ENCODE data around the gene IL15RA.
"Not testable (repeated sequence)": the region's sequence is repeated elsewhere in the genome, so short reads cannot be mapped to it uniquely, and the experiment has no call there.

The IL15RA gene

DNA sequence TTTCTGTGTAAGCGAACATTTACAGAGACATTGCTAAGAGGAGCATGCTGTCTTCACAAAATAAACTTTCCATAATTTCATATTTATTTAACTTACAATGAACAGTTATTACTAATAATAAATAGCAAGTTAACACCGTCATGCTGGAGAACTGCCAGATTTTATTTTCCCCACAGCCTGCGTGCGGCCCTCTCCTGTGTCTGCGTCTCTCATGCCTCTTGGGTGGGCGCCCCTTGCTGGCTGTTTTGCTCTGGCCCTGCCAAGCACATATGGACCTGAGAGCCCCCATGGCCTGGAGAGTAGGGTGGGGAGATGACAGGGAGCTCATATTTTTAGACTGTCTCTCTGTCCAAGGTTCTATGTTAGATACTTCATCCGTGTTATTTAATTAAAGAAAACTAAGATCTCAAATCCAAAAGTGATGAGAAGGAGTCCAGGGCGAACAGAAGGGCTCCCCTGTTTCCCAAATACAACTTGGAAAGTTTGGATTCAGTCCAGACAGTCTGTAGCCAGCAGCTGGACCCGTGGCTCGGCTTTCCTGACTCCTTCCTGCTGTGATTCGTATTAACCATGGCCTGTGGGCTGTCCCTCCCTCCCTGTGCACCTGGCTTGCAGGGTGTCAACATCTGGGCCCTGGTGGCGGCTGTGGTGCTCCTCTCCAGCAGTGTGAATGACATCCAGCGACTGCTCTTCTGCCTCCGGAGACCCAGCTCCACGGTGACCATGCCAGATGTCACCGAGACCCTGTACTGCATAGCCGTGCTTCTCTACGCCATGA, 66.8 kb downstream of the IL15RA start:
- no peaks in the 10 kb centered on the region for H3K4me1 ChIP-seq (ENCODE audit: low read length)
- no peaks in the 10 kb centered on the region for H3K9me3 ChIP-seq (ENCODE audit: insufficient read depth, low read length)
- H3K4me3 ChIP-seq (ENCODE audit: low read length), result no peak overlapping the region
- H3K27me3 ChIP-seq (ENCODE audit: low read depth, low read length), result no peaks in the 10 kb centered on the region
- no peaks in the 10 kb centered on the region for H4K20me1 ChIP-seq (ENCODE audit: insufficient read depth, low read length)
- no peaks in the 10 kb centered on the region for H3K79me2 ChIP-seq (ENCODE audit: low read length)
- TF ChIP-seq CTCF (IDR thresholded peaks at IDR 0.05; ENCODE audit: low read depth, low read length) (no peak), EZH2phosphoT487 (IDR thresholded peaks at IDR 0.05; ENCODE audit: low read depth) (no peak)
- H3K9ac ChIP-seq (ENCODE audit: low read length), result no peak overlapping the region
- H2AFZ ChIP-seq (ENCODE audit: low read depth, low read length), result no peak overlapping the region
- peaks cover 7% of the 10 kb centered on the region for H3K36me3 ChIP-seq (replicated peaks; ENCODE audit: low read depth, low read length)
- no peak overlapping the region for H3K27ac ChIP-seq (ENCODE audit: low read length)
- H3K4me2 ChIP-seq (ENCODE audit: low read length), result no peak overlapping the region

DNA sequence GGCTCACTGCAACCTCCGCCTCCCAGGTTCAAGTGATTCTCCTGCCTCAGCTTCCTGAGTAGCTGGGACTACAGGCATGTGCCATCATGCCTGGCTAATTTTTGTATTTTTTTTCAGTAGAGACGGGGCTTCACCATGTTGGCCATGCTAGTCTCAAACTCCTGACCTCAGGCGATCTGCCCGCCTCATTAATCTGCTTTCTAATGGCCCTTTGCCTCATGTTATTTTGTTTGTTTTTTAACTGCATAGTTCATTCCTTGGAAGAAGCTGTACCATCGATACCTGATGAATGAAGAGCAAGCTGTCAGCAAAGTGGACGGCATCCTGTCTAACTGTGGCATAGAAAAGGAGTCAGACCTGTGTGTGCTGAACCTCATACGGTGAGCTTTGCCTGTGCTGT, 68.7 kb downstream of the IL15RA start:
- H3K9me3 ChIP-seq (ENCODE audit: insufficient read depth, low read length); H3K4me1 ChIP-seq (ENCODE audit: low read length); H4K20me1 ChIP-seq (ENCODE audit: insufficient read depth, low read length); H3K27ac ChIP-seq (ENCODE audit: low read length); H3K4me3 ChIP-seq (ENCODE audit: low read length); H2AFZ ChIP-seq (ENCODE audit: low read depth, low read length); H3K79me2 ChIP-seq (ENCODE audit: low read length); H3K9ac ChIP-seq (ENCODE audit: low read length); H3K27me3 ChIP-seq (ENCODE audit: low read depth, low read length); H3K4me2 ChIP-seq (ENCODE audit: low read length); H3K36me3 ChIP-seq (replicated peaks; ENCODE audit: low read depth, low read length): not testable (repeated sequence)

GRCh38 chr10:5906651-5907050, 70.7 kb downstream of the IL15RA start:
- H4K20me1 ChIP-seq (ENCODE audit: insufficient read depth, low read length), result no peaks in the 10 kb centered on the region
- H3K4me3 ChIP-seq (ENCODE audit: low read length), result no peak overlapping the region
- no peak overlapping the region for H2AFZ ChIP-seq (ENCODE audit: low read depth, low read length)
- H3K4me1 ChIP-seq (ENCODE audit: low read length), result peaks cover 4% of the 10 kb centered on the region; the same call in 1 of the 2 replicates
- H3K4me2 ChIP-seq (ENCODE audit: low read length), result no peak overlapping the region
- H3K79me2 ChIP-seq (ENCODE audit: low read length), result no peaks in the 10 kb centered on the region
- no peaks in the 10 kb centered on the region for H3K36me3 ChIP-seq (replicated peaks; ENCODE audit: low read depth, low read length)
- H3K9ac ChIP-seq (ENCODE audit: low read length), result no peak overlapping the region
- no peak for TF ChIP-seq EZH2phosphoT487 (IDR thresholded peaks at IDR 0.05; ENCODE audit: low read depth)
- no peak for TF ChIP-seq CTCF (IDR thresholded peaks at IDR 0.05; ENCODE audit: low read depth, low read length)
- no peaks in the 10 kb centered on the region for H3K9me3 ChIP-seq (ENCODE audit: insufficient read depth, low read length)
- H3K27ac ChIP-seq (ENCODE audit: low read length), result no peak overlapping the region
- H3K27me3 ChIP-seq (ENCODE audit: low read depth, low read length), result no peaks in the 10 kb centered on the region

DNA sequence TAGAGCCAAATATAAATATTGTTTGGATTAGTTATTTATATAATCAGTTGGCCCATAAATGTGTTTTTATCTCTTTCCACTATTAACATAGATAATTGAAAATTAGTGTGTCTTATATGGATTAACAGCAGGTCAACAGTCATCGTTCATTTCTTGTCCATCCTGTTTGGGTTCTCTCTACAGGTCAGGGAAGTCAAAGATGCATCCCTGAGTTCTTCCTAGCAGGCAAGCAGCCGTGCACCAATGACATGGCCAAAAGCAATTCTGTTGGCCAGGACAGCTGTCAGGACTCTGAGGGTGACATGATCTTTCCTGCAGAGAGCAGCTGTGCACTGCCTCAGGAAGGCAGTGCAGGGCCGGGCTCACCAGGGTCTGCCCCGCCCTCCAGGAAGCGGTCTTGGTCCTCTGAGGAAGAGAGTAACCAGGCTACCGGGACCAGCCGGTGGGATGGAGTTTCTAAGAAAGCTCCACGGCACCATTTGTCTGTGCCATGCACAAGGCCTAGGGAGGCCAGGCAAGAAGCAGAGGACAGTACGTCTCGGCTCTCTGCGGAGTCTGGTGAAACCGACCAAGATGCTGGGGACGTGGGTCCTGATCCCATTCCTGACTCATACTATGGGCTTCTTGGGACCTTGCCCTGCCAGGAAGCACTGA, 71.4 kb downstream of the IL15RA start:
- Histone ChIP-seq H3K27ac (ENCODE audit: low read length) (no peak overlapping the region), H4K20me1 (ENCODE audit: insufficient read depth, low read length) (no peaks in the 10 kb centered on the region), H3K27me3 (ENCODE audit: low read depth, low read length) (no peaks in the 10 kb centered on the region), H3K9me3 (ENCODE audit: insufficient read depth, low read length) (no peaks in the 10 kb centered on the region), H3K4me2 (ENCODE audit: low read length) (no peak overlapping the region), H2AFZ (ENCODE audit: low read depth, low read length) (no peak overlapping the region), H3K9ac (ENCODE audit: low read length) (no peak overlapping the region), H3K79me2 (ENCODE audit: low read length) (no peaks in the 10 kb centered on the region), H3K36me3 (replicated peaks; ENCODE audit: low read depth, low read length) (no peaks in the 10 kb centered on the region), H3K4me1 (ENCODE audit: low read length) (peaks cover 4% of the 10 kb centered on the region; the same call in 1 of the 2 replicates), H3K4me3 (ENCODE audit: low read length) (no peak overlapping the region)
- TF ChIP-seq CTCF (IDR thresholded peaks at IDR 0.05; ENCODE audit: low read depth, low read length) (no peak), EZH2phosphoT487 (IDR thresholded peaks at IDR 0.05; ENCODE audit: low read depth) (no peak)
